HAP-1 (cell line): ENCODE results near the gene GRAMD2A.

ENCODE experiments used
- DNase-seq, 2 experiments: peaks; one replicate each; pipeline ENCODE4 v3.0.0-alpha.2; 2016 to 2020; ENCODE audit warnings: low spot score in 2 of 2
- H3K27me3 ChIP-seq: fragments of 250-450 bp; sonication (Bioruptor Pico); 2 replicates; pipeline ENCODE4 v1.5.1; 2020; ENCODE audit warnings: low read depth, mild to moderate bottlenecking, moderate library complexity
- H3K36me3 ChIP-seq: fragments of 250-450 bp; sonication (Bioruptor Pico); replicated peaks from 2 replicates; pipeline ENCODE4 v1.5.1; 2020; ENCODE audit warnings: mild to moderate bottlenecking
- H3K4me1 ChIP-seq: fragments of 250-450 bp; sonication (Bioruptor Pico); 2 replicates; pipeline ENCODE4 v1.5.1; 2020; ENCODE audit warnings: mild to moderate bottlenecking
- H3K4me3 ChIP-seq: fragments of 250-450 bp; sonication (Bioruptor Pico); 2 replicates; pipeline ENCODE4 v1.5.1; 2020; ENCODE audit warnings: mild to moderate bottlenecking, moderate library complexity
- H3K9me3 ChIP-seq: fragments of 250-450 bp; sonication (Bioruptor Pico); 2 replicates; pipeline ENCODE4 v1.5.1; 2020; ENCODE audit warnings: mild to moderate bottlenecking, moderate library complexity
- in situ Hi-C: fragments of 300-500 bp; cut with MboI; formaldehyde crosslinking; loops from 3 replicates; pipeline ENCODE4 v1.14.3; 2020; ENCODE audit warnings: low sequenced_read_pairs, inconsistent platforms, mixed read lengths

Gene GRAMD2A

DNA sequence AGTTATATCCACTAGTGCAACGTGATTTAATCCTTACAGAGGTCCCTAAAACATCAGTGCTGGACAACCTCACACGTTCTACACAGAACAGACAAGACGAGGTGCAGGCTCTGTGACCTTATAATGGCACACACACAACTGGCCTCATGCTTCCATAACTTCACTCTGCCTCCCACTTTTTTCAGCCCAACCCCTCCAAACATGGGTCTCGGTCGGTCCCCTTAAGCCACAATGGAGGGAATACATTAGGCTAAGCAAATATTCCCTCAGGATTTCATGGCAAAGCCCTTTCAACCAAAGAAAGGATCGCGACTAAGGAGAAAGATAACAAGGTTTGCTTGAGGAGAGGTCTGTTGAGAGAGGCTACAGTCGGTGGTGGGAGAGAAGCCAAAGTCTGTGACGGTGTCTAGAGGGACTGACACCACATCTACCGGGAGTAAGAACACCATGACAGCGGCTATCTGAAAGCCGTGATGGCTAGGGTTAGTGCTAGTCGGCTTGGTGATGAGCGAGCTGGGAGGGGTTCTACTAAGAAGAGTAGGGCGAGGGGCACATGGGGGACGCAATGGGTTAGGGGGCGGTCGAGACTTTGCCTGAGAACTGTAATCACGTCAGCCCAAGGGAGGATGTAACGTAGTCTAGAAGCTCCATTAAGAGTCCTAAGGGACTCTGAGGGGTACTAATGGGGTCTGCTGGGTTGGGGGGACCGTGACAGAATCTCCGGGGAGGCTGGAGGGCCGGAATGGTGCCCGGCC, 80.7 kb downstream of the GRAMD2A start:
- in situ Hi-C loops = no loop called here
- no peaks in the 10 kb centered on the region for H3K27me3 ChIP-seq
- no peaks in the 10 kb centered on the region; the same call in 1 of the 2 replicates for H3K36me3 ChIP-seq
- H3K4me1 ChIP-seq = peaks cover 15% of the 10 kb centered on the region
- peak overlapping the region; percentile 85 for H3K4me3 ChIP-seq
- DNase-seq = peak; percentile 44 to 62
- no peaks in the 10 kb centered on the region for H3K9me3 ChIP-seq

DNA sequence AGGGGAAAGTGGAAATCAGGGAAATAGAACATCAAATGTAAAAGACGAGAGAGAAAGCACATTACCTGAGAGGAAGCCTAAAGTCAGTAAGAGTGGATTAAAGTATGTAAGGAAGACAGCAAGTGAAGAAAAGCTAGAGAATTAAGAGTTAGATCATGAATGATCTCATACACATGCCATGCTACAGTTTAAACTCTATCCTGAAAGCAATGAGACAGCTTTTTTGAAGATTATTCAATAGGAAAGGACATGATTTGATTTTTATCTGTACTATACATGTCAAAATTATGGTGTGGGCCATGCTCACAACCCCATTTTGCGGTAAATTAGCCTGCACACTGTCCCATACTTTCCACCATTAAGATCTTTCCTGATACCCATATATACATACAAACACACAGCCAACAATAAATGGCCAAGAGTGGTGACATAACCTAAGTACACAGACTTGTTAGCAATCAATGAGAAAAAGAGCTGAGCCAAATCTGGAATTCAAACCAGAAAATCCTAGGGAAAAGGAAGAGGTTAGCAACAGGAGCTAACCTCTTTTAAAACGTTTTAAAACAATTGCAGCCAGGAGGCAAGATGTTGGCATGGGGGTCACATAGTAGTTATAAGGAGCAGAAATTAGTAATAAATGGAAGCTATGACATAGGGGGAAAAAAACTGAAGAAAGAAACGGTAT, 84.1 kb downstream of the GRAMD2A start:
- peaks cover 11% of the 10 kb centered on the region for H3K4me1 ChIP-seq
- no peak for DNase-seq
- H3K9me3 ChIP-seq = no peaks in the 10 kb centered on the region
- in situ Hi-C loops = no loop called here
- no peaks in the 10 kb centered on the region for H3K27me3 ChIP-seq
- H3K4me3 ChIP-seq = no peak overlapping the region
- no peaks in the 10 kb centered on the region; the same call in 1 of the 2 replicates for H3K36me3 ChIP-seq

DNA sequence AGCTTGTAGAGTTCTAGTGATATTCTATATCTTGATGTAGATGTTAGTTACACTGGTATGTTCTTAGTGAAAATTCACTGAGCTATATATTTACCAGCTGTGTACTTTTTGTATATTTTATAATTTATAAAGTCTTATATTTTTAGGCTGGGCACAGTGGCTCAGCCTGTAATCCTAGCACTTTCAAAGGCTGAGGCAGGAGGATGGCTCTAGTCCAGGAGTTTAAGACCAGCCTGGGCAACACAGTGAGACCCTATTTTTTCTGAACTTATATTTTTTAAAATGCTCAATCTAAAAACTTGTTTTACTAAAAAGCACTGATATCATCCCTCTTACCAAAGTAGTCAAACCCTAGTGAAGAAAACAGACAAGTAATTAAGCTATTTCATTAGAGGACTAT, 84.8 kb downstream of the GRAMD2A start:
- Histone ChIP-seq H3K4me3 (no peak overlapping the region), H3K9me3 (no peaks in the 10 kb centered on the region), H3K36me3 (no peaks in the 10 kb centered on the region; the same call in 1 of the 2 replicates), H3K4me1 (peaks cover 11% of the 10 kb centered on the region), H3K27me3 (no peaks in the 10 kb centered on the region)
- no peak for DNase-seq
- in situ Hi-C loops = no loop called here

DNA sequence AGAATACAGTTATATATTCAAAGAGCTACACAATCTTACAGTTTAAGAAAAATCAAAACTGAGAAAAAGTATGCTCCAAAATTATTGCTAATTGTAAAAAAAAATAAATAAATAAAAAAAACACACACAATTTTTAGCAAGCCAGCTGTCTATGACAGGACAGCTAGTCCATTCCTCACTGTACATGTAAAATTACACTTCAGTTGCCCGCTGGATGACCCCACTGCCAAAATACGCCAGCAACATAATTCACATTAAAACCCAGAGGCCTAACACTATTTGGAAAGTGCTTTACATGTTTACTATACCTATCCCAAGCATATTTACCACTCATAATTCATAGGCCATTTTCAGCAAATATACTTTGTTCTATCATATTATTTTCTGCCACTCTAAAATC, 85.5 kb downstream of the GRAMD2A start:
- H3K4me1 ChIP-seq = peaks cover 13% of the 10 kb centered on the region
- H3K4me3 ChIP-seq = no peak overlapping the region
- no peaks in the 10 kb centered on the region for H3K27me3 ChIP-seq
- in situ Hi-C loops = no loop called here
- no peak for DNase-seq
- H3K36me3 ChIP-seq = no peaks in the 10 kb centered on the region
- H3K9me3 ChIP-seq = no peaks in the 10 kb centered on the region

DNA sequence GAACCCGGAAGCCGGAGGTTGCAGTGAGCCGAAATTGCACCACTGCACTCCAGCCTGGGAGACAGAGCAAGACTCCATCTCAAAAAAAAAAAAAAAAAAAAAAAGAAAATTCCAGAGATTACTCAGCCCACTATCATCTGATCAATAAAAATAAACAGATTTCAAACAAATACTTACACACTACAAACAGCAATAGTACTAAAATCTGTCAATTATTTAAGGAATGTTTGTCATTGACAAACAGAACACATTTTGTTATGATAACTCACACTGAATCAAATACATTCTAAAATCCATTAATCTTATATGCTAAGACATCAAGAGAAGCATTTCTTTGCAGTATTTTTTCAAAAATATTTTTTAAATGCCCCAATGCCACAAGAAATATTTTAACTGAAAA, 87.2 kb downstream of the GRAMD2A start:
- H3K27me3 ChIP-seq = no peaks in the 10 kb centered on the region
- no peak overlapping the region for H3K4me3 ChIP-seq
- H3K9me3 ChIP-seq = no peaks in the 10 kb centered on the region
- in situ Hi-C loops = no loop called here
- DNase-seq = no peak
- peaks cover 5% of the 10 kb centered on the region for H3K4me1 ChIP-seq
- no peaks in the 10 kb centered on the region for H3K36me3 ChIP-seq
